ENCODE results near the gene MXRA8. TPM values are rescaled to one million over a fixed set of nuclear protein-coding genes. Genes with fewer than 3 reads are reported as not detected.
"Not testable (repeated sequence)": the region's sequence is repeated elsewhere in the genome, so short reads cannot be mapped to it uniquely, and the experiment has no call there.

MXRA8 gene
- total RNA-seq, 4 donors from 2014 or later: 18.6 to 43.5 (median 21.9) TPM

- no peak overlapping the region for H3K4me3 ChIP-seq
- H3K4me1 ChIP-seq: peaks cover 44% of the 10 kb centered on the region
- no peaks in the 10 kb centered on the region for H3K27me3 ChIP-seq
- TF ChIP-seq, protein P1, sequence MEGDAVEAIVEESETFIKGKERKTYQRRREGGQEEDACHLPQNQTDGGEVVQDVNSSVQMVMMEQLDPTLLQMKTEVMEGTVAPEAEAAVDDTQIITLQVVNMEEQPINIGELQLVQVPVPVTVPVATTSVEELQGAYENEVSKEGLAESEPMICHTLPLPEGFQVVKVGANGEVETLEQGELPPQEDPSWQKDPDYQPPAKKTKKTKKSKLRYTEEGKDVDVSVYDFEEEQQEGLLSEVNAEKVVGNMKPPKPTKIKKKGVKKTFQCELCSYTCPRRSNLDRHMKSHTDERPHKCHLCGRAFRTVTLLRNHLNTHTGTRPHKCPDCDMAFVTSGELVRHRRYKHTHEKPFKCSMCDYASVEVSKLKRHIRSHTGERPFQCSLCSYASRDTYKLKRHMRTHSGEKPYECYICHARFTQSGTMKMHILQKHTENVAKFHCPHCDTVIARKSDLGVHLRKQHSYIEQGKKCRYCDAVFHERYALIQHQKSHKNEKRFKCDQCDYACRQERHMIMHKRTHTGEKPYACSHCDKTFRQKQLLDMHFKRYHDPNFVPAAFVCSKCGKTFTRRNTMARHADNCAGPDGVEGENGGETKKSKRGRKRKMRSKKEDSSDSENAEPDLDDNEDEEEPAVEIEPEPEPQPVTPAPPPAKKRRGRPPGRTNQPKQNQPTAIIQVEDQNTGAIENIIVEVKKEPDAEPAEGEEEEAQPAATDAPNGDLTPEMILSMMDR (IDR thresholded peaks at IDR 0.05): no peak
- TF ChIP-seq POLR2A (IDR thresholded peaks at IDR 0.05) (no peak), POLR2AphosphoS5 (IDR thresholded peaks at IDR 0.05) (no peak), EP300 (IDR thresholded peaks at IDR 0.05) (no peak)
- DNase-seq (ENCODE audit: low spot score in 2 of 2): no peak
- H3K27ac ChIP-seq: no peak overlapping the region
- peaks cover 49% of the 10 kb centered on the region for H3K36me3 ChIP-seq
- WGBS: 80% methylated on average over 7 of the region's 7 CpGs
- H3K9me3 ChIP-seq: no peaks in the 10 kb centered on the region
Observed at GRCh38 chr1:1403653-1404052, 45.3 kb upstream of the MXRA8 start.

- peaks cover 44% of the 10 kb centered on the region for H3K4me1 ChIP-seq
- 84% methylated on average over 9 of the region's 9 CpGs for WGBS
- H3K27me3 ChIP-seq; DNase-seq (ENCODE audit: low spot score in 2 of 2); H3K9me3 ChIP-seq; H3K27ac ChIP-seq; H3K4me3 ChIP-seq: not testable (repeated sequence)
- H3K36me3 ChIP-seq: peaks cover 49% of the 10 kb centered on the region
Observed at GRCh38 chr1:1402901-1403392, 44.6 kb upstream of the MXRA8 start.

GRCh38 chr1:1402072-1402900 is 43.9 kb upstream of the MXRA8 start:
- Histone ChIP-seq H3K27ac (no peak overlapping the region), H3K4me3 (no peak overlapping the region), H3K27me3 (no peaks in the 10 kb centered on the region), H3K9me3 (no peaks in the 10 kb centered on the region), H3K36me3 (peaks cover 56% of the 10 kb centered on the region), H3K4me1 (peaks cover 49% of the 10 kb centered on the region)
- TF ChIP-seq EP300 (IDR thresholded peaks at IDR 0.05) (no peak), POLR2A (IDR thresholded peaks at IDR 0.05) (no peak), POLR2AphosphoS5 (IDR thresholded peaks at IDR 0.05) (no peak)
- TF ChIP-seq, protein P1 (IDR thresholded peaks at IDR 0.05): peak; percentile 4 to 57
- 60% methylated on average over 20 of the region's 20 CpGs for WGBS
- DNase-seq (ENCODE audit: low spot score in 2 of 2): no peak

GRCh38 chr1:1401457-1402010 is 43.2 kb upstream of the MXRA8 start:
- peaks cover 54% of the 10 kb centered on the region for H3K4me1 ChIP-seq
- DNase-seq (ENCODE audit: low spot score in 2 of 2): no peak
- H3K4me3 ChIP-seq: no peak overlapping the region
- WGBS: 80% methylated on average over 7 of the region's 7 CpGs
- no peaks in the 10 kb centered on the region for H3K9me3 ChIP-seq
- H3K27me3 ChIP-seq: no peaks in the 10 kb centered on the region
- H3K36me3 ChIP-seq: peaks cover 63% of the 10 kb centered on the region
- no peak overlapping the region for H3K27ac ChIP-seq
- TF ChIP-seq POLR2AphosphoS5 (IDR thresholded peaks at IDR 0.05) (no peak), POLR2A (IDR thresholded peaks at IDR 0.05) (no peak), EP300 (IDR thresholded peaks at IDR 0.05) (no peak)
- TF ChIP-seq, protein P1 (IDR thresholded peaks at IDR 0.05): no peak

GRCh38 chr1:1400576-1401456 is 42.5 kb upstream of the MXRA8 start:
- 85% methylated on average over 20 of the region's 22 CpGs for WGBS
- peaks cover 65% of the 10 kb centered on the region for H3K36me3 ChIP-seq
- H3K4me3 ChIP-seq: peak overlapping the region; percentile 57
- DNase-seq (ENCODE audit: low spot score in 2 of 2): no peak
- H3K27me3 ChIP-seq: no peaks in the 10 kb centered on the region
- no peaks in the 10 kb centered on the region for H3K9me3 ChIP-seq
- H3K4me1 ChIP-seq: peaks cover 47% of the 10 kb centered on the region
- no peak overlapping the region for H3K27ac ChIP-seq
- TF ChIP-seq EP300 (IDR thresholded peaks at IDR 0.05): no peak
- TF ChIP-seq POLR2AphosphoS5 (IDR thresholded peaks at IDR 0.05): no peak
